HG02678 (cell line): ENCODE data around the gene L2HGDH.

Experiments used
- ATAC-seq: cut with Tn5 transposase; IDR thresholded peaks from one replicate; pipeline ENCODE4 v1.9.1; 2021; ENCODE audit warnings: mild to moderate bottlenecking, moderate library complexity; ENCODE audit not compliant: unreplicated experiment

The L2HGDH gene

DNA sequence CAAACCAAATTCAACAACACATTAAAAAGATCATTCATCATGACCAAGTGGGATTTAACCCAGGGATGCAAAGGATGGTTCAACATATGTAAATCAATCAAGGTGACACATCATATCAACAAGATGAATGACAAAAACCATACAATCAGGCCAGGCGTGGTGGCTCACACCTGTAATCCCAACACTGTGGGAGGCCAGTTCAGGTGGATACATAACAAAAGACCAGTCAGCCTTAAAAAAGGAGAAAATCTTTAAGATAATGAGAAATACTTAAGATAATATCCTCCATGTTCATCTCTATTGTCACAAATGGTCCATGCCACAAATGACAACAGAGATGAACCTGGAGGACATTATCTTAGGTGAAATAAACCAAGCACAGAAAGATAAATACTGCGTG, 12.4 kb downstream of the L2HGDH start:
- no peak for ATAC-seq

DNA sequence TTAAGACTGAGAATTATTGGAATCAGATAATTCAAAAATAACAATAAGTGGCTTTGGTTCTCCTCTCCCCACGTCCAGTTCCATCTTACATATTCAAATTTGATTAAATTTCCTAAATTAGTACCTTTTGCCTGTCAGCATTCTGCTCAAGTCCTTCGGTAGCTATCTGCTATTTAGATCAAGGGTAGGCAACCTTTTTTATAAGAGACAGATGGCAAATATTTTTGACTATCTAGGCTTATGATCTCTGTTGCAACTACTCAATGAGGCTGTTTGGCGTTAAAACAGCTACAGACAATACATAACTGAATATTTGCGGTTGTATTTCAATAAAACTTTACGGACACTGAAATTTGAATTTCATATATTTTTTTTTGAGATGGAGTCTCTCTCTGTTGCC, 21.7 kb downstream of the L2HGDH start:
- ATAC-seq: no peak

DNA sequence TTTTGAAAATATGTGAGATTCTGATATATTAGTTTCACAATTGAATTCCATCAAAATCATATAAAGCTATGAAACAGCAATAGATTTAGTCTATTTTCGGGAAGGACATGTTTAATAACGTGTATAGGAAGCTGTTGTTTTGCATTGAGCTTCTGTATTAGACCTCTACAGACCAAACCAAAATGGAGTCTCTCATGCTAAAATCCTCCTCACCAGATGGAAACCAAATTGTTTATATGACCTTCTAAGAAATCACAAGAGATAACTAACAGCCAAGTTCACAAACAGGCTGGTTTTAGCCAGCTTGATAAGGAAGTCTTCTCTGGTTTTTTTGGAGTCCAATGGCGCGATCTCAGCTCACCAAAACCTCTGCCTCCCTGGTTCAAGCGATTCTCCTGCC, 23.9 kb downstream of the L2HGDH start:
- no peak for ATAC-seq

DNA sequence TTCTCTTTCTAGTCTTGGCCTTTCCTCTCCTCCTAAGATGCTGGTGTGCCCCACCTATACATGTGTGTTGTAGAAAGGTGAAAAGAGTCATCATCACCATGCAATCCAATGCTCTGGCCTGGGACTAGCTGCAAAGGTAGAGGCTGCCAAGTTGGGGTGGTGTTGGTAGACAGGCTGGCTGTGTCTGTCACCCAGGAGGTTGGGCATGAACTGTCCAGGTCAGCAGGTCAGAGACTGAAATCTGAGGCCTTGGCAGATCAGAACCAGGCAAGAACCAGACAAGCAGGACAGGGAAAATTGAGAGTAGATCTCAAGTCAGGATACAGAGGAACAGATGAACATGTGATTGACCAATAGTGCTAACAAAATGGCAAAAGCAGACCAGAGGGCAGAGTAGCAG, 26.2 kb downstream of the L2HGDH start:
- ATAC-seq: no peak

DNA sequence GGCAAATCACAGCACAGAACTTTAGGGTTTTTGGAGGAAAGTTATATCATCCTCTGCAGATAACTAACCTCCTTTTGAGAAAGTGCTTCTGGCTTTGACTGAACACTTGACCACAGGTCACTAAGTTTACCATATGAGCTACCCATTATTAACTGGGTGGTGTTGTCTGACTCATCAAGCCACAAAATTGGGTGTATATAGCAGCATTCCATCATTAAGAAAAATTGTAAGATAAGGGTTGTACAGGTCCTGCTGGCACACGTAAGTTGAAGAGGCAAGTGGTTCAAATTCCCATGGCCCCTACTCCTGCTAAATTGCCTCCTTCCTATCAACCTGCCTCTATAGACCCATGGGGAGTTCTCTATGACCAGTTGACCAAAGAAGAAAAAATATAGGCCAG, 39.5 kb downstream of the L2HGDH start:
- no peak for ATAC-seq

DNA sequence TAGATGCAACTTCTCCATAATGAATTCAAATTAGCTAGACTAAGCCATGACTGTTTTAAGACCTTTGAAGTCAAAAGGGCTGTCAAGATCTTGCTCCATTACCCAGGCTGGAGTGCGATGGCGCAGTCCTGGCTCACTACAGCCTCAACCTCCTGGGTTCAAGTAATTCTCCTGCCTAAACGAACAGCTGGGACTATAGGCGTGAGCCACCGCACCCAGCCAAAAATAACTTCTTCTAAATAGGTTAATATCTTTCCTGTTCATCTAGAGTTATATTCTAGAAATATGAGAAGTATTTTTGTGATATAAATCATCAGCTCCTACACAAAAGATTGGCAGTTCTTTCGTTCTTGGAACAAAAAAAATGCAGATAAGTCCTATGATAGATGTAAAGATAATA, 41.1 kb downstream of the L2HGDH start:
- no peak for ATAC-seq

DNA sequence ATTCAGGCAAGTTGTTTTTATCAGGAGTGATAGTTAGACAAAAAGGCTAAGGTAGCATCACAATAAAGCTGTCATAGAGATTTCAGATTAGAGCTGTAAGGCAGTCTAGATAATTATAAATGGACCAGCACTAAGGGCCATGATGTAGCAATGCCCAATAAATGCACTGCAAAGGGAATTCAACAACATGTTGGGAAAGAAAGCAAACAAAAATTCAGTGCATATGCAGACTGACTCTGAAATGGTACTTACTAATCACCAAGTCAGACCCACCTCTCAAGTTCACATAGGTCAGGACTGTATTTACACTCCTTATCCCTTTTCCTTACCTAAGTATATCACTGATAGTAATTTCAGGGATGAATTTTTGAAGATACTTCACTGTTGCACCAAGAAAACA, 47.0 kb downstream of the L2HGDH start:
- ATAC-seq: no peak

DNA sequence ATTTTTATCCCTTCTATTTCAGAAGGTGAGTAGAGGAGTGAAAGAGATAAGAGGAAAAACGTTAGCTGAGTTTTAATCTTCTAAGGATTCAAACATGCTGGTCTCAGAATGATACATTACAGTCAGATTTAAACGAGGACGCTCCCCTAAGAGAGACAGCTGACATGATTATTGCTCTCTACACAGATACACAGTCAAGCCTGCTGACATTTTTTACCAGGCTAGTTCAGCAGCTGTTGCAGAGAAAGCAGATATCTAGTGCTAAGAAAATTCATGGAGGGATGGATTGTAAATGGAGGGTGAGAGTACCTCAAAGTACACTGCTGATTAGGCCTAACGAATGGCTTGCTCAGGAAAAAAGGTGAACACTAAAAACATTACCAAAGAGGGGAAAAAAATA, 48.7 kb downstream of the L2HGDH start:
- no peak for ATAC-seq

DNA sequence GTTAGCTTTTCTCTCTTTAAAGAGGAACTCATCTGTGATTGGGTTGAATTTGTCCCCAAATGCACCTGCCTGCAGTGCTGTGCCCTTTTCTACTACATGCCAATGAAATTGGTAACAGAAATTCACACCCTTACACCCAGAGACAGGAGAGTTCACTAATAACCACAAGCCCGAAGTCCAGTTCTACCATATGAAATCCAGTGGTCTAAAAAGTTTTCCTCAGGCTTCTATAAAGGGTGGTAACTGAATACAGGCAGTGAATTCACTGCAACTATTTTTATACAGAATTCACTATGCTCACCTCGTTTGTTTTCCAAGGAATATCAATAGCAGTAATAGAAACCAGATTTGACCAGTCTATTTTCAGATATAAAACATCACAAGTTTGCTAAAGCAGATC, 49.2 kb downstream of the L2HGDH start:
- no peak for ATAC-seq

DNA sequence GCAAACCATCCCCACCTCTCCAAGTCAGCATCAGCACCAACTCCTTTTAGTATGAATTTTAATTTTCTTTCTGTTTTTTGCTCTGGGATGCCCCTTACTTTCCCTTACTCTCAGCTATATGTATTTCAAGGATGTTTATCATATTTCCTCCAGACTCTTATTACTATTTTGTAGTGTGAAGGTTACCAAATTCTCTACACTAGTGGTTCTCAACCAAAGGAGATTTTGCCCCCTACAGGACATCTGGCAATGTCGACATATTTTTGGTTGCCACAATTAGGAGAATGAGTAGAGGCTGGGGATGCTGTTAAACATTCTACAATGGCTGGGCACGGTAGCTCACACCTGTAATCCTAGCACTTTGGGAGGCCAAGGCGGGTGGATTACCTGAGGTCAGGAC, 51.5 kb downstream of the L2HGDH start:
- no peak for ATAC-seq

DNA sequence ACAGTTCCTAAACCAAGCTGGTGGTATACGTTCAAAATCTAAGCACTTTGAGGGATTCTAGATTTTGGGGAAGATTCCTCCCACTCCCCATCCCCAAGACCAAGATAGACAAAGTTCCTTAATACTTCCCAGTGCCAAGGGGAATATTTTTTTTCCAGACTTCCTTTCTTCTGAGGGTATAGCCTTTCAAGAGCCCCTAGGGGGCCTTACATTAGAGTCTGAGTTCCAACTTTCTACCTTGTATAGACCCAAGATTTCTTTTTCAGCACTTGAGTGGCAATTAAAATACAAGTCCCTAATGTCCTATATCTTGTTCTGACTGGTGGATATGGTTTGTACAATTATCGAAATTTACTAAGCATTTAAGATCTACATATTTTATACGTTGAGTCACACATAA, 52.0 kb downstream of the L2HGDH start:
- ATAC-seq: no peak

DNA sequence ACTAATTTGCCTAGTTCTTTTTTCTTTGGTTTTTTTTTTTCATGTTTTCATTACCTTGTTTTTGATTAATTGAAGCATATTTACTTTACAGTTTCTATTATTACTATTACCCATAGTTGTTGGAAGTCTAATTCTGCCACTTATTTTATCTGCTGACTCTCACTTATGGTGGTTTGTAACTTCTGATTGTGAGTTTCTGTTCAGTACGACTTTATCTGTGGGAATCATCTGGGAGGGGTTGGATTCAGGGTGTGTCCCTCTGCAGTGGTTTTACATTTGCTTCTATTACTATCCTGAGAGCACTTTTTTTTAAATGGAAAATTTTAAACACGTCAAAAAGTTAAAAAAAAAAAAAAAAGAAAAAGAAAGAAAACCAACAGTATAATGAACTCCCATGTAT, 54.3 kb downstream of the L2HGDH start:
- ATAC-seq: no peak

DNA sequence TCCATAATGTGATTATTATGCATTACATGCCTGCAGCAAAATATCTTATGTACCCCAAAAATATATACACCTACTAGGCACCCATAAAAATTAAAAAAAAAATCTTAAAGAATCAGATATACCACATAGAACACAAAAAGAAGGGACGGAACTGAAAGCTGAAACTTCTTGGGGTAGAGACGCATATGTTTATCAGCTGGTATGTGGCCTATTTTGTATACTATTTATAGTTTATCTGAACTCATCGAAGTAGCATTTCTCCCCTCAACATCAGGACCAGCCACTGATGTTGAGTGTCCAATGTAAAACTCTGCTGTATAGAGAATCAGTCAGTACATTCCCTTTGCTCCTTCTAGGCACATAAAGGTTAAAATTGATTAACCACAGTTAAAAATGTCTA, 57.8 kb downstream of the L2HGDH start:
- no peak for ATAC-seq

DNA sequence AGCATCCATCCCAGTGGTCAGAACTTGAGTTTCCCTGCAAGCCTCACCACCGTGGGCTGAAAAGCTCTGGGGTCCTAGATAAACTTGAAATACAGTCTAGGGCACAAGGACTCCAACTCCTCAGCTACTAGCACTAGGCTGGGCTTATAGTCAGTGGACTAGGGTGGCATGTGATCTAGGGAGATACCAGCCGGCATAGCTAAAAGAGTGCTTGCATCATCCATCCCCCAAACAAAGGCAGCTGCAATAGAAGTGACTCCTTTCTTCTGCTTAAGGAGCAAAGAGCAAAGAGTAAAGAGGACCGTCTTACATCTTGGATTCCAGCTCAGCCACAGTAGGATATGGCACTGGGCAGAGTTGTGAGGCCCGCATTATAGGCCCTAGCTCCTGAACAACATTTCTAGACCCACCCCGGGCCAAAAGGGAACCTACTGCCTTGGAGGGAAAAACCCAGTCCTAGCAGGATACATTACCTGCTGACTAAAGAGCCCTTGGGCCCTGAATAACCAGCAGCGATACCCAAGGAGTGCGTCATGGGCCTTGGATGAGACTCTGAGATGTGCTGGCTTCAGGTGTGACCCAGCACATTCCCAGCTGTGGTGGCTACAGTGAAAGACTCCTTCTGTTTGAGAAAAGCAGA, 62.8 kb downstream of the L2HGDH start:
- ATAC-seq: no peak

DNA sequence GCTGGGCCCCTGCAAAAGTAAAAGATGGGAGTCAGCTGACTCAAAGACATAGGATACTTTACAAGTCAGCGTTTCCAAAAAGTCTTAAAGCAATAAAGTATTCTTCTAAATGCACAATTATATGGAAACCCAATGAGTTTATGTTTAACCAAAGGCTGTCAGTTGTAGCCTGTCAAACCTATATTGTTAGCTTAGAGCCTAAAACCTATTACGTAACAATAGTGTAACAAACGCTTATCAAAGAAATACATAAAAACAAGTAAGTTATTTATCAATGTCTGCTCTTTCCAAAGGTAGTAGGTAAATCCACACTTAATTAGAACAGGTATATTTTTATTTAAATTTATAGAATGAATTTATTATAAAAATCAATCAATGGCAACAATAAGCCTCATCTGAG, 64.8 kb downstream of the L2HGDH start:
- no peak for ATAC-seq

DNA sequence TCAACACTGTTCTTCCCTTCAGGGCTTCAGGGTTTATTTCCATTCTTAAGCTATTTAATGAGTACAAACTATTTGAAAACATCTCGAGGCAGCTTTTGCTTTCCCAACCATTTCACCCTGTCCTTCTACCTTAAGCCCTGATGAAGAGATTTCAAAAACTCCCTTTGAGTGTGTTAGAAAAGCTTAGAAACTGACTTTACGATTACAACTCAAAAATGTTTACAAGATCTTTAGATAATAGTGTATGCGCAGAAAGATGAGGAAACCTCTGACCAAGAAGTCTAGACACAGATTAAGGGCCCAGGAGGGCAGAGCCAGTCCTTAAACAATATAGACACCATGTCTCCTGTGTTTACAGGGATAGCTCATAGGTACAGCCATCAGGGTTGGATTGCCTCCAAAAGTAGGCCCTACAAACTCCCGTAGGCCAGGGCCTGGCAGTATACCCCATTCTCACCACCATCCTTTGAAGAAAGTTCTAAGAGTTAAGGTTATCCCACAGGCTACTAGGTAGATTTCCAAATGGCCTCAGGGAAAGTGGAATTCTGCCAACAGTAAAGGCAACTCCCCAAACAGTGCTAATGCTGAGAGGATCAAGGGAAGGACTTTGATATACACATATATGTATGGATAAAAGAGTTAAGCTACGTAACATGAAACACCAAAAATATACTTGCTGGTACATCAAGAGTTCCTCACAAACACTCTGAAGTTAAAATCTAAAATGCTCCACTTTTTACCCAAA, 69.3 kb downstream of the L2HGDH start:
- no peak for ATAC-seq

DNA sequence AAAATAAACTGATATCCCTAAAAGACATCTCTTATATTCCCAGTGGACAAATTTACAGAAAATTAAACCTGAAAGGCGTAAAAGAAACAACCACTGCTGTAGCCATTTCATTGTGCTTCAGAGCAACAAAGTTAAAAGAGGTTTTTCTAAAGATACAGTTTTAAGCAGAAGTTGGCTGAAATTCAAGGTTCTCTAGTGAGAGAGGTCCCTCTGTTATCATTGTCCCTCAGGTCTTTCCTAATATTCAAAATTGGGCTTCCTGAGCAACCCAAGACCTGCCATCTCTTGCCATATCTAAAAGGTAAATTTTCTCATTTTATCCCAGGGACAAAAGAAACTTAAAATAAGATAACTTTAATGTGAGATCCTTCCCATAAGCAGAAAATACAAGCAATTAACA, 69.9 kb downstream of the L2HGDH start:
- ATAC-seq: no peak

DNA sequence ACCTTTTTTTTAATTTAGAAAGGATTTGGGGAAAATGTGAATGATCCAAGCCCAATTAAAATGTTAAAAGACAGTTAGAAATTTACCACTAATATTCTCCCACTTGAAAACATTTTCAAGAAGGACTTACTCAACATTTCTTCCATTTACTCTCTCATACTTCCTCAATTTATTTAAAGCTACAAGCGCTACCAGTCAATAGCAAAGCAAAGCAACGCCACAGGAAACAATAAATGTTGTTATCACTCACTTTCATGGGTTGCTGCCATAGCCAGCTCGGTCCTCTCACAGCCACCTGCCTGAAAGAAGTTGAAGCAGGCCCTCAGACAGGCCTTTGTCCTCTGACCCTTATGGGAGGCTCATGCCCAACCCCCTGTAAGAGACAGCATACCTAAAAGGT, 74.6 kb downstream of the L2HGDH start:
- ATAC-seq: no peak

DNA sequence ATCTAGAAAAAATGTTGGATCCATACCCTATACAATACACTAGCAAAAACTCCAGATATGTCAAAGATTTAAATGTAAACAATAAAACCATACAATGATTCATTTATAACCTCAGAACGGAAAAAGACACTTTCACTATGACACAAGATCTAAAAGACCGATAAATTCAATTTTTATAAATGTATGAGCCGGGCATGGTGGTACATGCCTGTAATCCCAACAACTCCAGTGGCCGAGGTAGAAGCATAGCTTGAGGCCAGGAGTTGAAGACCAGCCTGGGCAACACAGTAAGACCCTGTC, 78.1 kb downstream of the L2HGDH start:
- ATAC-seq: no peak

DNA sequence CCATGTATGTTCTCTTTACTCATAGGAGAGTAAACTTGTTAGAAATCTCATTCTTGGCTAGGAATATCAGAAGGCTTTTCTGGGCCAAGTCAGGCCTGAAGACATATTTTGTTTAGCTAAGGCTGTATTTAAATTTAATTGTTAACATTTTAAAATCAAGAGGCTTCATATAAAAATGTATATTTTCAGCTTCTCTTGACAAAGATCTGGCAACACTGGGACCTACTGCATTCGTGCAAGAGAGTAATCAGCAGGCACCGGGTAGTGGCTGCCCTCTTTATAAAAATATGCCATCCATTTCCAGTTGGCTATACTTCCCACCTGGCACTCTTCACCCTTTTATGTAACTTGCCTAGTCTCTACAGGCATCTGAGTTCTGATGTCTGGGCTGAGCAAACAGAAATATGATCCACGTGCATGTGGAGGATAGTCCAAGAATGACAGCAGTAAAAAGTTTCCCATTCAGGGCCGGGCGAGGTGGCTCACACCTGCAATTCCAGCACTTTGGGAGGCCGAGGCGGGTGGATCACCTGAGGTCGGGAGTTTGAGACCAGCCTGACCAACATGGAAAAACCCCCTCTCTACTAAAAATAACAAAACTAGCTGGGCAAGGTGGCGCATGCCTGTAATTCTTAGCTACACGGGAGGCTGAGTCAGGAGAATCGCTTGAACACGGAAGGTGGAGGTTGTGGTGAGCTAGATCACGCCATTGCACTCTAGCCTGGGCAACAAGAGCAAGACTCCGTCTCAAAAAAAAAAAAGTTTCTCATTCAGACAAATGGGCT, 78.7 kb downstream of the L2HGDH start:
- no peak for ATAC-seq

DNA sequence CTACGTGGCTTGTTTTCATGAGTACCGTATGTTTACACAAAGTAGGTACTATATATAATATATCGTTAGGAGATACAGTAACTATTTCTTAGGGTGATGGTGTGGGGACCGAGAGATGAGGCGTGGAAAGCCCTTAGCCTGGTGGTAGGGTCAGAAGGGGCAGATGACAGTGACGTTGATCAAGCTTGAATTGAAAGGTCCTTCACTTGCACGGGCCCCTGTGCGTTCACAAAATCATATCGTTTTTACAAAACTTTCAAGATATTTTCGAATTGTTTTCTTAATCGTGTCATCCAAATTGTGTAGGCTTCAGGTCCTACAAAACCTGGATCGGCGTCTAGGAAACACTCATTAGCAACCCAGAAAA, 79.8 kb downstream of the L2HGDH start:
- no peak for ATAC-seq

DNA sequence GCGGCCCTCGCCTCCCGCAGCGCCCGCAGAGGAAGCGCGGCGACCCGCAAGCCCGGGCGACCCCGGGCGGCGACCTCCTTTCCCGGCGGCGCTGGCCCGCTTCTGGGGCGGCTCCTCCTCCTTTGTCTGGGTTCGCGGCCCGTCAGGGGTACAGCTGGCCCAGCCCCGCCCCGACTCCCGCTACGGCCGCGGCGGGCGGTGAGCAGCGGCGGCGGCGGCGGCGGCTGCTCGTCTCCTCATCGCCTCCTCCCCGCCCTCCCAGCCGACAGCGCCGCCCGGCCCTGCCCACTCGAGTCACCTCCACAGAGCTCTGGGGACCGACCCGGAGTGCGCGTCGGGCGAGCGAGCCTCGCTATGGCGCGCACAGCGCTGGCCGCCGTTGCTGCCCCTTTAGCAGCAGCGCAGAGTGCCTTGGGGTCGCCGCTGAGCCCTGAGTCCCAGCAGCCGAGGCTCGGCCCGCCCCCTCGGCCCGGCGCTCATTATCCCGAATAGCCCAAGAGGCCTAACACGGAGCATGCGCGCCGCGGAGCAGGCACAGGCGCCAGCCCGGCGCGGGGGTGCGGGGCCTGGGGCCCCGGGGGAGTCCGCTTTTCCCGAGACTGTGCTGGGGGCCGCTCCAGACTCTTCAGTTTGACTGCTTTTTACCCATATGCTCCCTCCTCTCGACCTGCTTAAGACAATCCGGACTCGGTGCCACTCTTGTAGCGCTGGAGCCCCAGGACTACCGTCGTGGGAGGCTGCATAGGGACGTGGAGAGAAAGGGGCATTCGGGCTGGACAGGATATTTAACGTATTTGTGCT, 80.4 kb downstream of the L2HGDH start, which contains the start of gene SOS2:
TSS of gene SOS2 (minus strand) at position 104 of the 801 bp plus-strand sequence. CDS start 295 bp downstream, outside the sequence.
- ATAC-seq: peak; percentile 83
